Measurements from ENCODE around the gene MYADM.

GRCh38 chr19:53868892-53869804, 1.5 kb downstream of the MYADM start:
- TF ChIP-seq CTCF (IDR thresholded peaks at IDR 0.05) (no peak), ETV6 (CRISPR knock-in tag; IDR thresholded peaks at IDR 0.05) (peak; percentile 8; the same call in 1 of the 2 replicates), SP1 (CRISPR knock-in tag; conservative IDR thresholded peaks at IDR 0.05) (peak; percentile 81), MAX (CRISPR knock-in tag; IDR thresholded peaks at IDR 0.05) (peak; percentile 52; the same call in 1 of the 2 replicates), ELF4 (CRISPR knock-in tag; IDR thresholded peaks at IDR 0.05; ENCODE audit: low read depth) (no peak), HMGXB4 (CRISPR knock-in tag; IDR thresholded peaks at IDR 0.05) (no peak), MLX (CRISPR knock-in tag; IDR thresholded peaks at IDR 0.05) (no peak), USF1 (CRISPR knock-in tag; IDR thresholded peaks at IDR 0.05) (0 out of 2 replicates have a peak, but pooled peaks have one; percentile 25), FOXK1 (CRISPR knock-in tag; IDR thresholded peaks at IDR 0.05) (no peak), ZNF219 (CRISPR knock-in tag; IDR thresholded peaks at IDR 0.05; ENCODE audit: borderline replicate concordance) (0 out of 2 replicates have a peak, but pooled peaks have one; percentile 17), MXD4 (CRISPR knock-in tag; IDR thresholded peaks at IDR 0.05; ENCODE audit: borderline replicate concordance) (no peak), ATF3 (CRISPR knock-in tag; conservative IDR thresholded peaks at IDR 0.05) (no peak), CREB1 (CRISPR knock-in tag; IDR thresholded peaks at IDR 0.05) (no peak)

All from WTC11 (cell line).